ENCODE results near the gene CYP26A1.

GRCh38 chr10:93125966-93126365, 52.3 kb downstream of the CYP26A1 start:
- TF ChIP-seq CTCF (conservative IDR thresholded peaks at IDR 0.05 in 1 of 2, IDR thresholded peaks at IDR 0.05 in 1 of 2; ENCODE audit: extremely low read depth in 1 of 2, insufficient read depth in 1 of 2, low read depth in 1 of 2, low read length in 2 of 2) (no peak), EZH2 (IDR thresholded peaks at IDR 0.05; ENCODE audit: borderline replicate concordance, low read length) (no peak)
